ENCODE results near the gene MARK2. TPM values are rescaled to one million over a fixed set of nuclear protein-coding genes. Genes with fewer than 3 reads are reported as not detected.

MARK2 gene
- total RNA-seq, 6 experiments from 2014 or later: 26.4 to 29.9 (median 27.9) TPM

DNA sequence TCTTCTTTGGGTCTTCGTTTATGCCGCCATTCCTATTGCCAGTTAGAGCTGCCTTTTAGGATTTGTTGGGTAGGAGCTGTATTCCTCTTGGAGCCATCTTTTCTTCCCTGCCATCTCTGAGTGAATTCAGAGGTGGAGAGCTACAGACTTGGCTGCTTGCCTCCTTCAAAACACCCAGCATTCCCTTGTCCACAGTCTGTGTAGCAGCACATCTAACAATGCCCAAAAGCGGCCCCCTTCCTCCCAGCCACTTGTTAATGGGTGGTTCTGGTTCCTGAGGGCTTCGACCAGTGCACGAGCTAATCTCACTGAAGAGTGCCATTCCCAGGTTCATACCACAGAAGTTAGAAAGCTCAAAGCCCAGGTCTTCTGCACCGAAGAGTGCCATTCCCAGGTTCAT, 37.7 kb downstream of the MARK2 start:
- Mint-ChIP-seq H3K9me3 (no peaks in the 10 kb centered on the region), H3K4me3 (no peak overlapping the region), H3K27ac (no peak overlapping the region), H3K36me3 (ENCODE audit: low read depth) (no peaks in the 10 kb centered on the region; the same call in 1 of the 2 replicates), H3K27me3 (ENCODE audit: insufficient read depth) (no peaks in the 10 kb centered on the region), H3K4me1 (ENCODE audit: low read depth) (peaks cover 47% of the 10 kb centered on the region)
- TF ChIP-seq, protein P1, sequence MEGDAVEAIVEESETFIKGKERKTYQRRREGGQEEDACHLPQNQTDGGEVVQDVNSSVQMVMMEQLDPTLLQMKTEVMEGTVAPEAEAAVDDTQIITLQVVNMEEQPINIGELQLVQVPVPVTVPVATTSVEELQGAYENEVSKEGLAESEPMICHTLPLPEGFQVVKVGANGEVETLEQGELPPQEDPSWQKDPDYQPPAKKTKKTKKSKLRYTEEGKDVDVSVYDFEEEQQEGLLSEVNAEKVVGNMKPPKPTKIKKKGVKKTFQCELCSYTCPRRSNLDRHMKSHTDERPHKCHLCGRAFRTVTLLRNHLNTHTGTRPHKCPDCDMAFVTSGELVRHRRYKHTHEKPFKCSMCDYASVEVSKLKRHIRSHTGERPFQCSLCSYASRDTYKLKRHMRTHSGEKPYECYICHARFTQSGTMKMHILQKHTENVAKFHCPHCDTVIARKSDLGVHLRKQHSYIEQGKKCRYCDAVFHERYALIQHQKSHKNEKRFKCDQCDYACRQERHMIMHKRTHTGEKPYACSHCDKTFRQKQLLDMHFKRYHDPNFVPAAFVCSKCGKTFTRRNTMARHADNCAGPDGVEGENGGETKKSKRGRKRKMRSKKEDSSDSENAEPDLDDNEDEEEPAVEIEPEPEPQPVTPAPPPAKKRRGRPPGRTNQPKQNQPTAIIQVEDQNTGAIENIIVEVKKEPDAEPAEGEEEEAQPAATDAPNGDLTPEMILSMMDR (IDR thresholded peaks at IDR 0.05): no peak
- no peak for DNase-seq

DNA sequence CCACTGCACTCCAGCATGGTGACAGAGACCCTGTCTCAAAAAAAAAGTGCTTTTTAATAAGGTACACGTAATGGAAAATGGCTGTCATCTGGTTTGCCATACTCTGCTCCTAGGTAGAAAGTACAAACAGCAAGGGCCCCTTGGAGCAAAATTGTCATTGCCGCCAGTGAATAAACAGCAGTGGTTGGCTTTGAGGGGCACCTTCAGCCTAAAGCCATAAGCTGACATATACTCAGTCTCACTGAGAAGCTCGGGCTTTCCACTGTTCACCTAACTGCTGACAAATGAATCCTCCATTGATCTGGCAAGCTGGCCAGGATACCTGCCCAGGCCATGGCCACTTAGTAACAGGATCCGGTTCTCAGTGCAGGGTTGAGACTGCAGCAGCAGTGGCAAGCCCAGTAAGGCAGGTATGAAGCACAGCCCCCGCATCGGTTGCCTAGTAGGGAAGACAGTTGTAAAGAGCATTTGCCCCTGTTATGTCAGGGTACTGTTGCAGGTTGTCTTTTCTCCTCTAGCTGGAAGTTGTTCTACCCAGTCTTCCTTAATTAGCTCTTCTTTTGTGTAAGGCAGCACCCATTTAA, 38.8 kb downstream of the MARK2 start:
- no peak for DNase-seq
- H3K9me3 Mint-ChIP-seq: no peaks in the 10 kb centered on the region
- no peak overlapping the region for H3K4me3 Mint-ChIP-seq
- TF ChIP-seq, protein P1 (IDR thresholded peaks at IDR 0.05): no peak
- H3K27ac Mint-ChIP-seq: peak overlapping the region; percentile 47
- H3K36me3 Mint-ChIP-seq (ENCODE audit: low read depth): no peaks in the 10 kb centered on the region; the same call in 1 of the 2 replicates
- H3K4me1 Mint-ChIP-seq (ENCODE audit: low read depth): peaks cover 36% of the 10 kb centered on the region
- no peaks in the 10 kb centered on the region for H3K27me3 Mint-ChIP-seq (ENCODE audit: insufficient read depth)

DNA sequence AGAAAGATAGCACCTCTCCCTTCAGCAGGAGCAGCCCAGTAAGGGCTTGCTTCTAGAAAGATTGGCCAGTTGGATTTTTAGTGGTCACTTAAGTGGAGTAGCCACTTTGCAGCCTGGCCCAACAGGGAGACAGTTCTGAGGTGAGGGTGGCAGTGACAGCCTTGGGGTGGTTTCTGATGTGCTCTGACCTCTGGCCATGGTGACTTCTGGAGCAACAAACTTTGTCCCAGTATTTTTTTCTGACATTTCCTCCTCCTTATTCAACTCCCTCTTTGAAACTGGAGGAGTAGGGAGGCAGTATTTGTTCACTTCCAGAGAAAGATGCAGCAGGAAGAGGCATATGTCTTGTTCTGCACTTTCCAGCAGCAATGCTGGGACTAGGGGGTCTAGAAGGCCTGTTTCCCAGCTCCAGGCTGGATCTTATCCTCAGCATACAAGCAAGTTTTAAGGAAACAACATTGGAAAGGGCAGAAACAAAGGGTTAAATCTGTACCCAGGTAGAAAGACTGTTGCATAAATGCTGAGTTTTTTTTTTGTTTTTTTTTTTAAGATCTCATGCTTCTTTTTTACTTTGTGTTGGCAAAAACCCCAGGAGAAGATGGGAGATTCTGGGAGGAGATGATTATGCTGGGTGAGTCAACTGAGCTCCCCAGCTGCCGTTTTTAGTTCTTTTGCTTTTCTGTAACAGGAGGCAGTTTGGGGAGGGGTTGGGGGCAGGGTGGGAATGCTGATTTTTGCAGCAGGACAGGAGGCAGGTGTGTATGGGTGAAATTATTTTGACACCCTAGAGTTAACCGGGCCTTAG, 40.9 kb downstream of the MARK2 start:
- peak; percentile 62 for DNase-seq
- Mint-ChIP-seq H3K36me3 (ENCODE audit: low read depth) (no peaks in the 10 kb centered on the region), H3K4me1 (ENCODE audit: low read depth) (peaks cover 30% of the 10 kb centered on the region), H3K9me3 (no peaks in the 10 kb centered on the region), H3K27ac (peak overlapping the region; percentile 71), H3K4me3 (0 out of 2 replicates have a peak overlapping the region, but pooled peaks have one; percentile 0), H3K27me3 (ENCODE audit: insufficient read depth) (no peaks in the 10 kb centered on the region)
- TF ChIP-seq, protein P1 (IDR thresholded peaks at IDR 0.05): no peak

DNA sequence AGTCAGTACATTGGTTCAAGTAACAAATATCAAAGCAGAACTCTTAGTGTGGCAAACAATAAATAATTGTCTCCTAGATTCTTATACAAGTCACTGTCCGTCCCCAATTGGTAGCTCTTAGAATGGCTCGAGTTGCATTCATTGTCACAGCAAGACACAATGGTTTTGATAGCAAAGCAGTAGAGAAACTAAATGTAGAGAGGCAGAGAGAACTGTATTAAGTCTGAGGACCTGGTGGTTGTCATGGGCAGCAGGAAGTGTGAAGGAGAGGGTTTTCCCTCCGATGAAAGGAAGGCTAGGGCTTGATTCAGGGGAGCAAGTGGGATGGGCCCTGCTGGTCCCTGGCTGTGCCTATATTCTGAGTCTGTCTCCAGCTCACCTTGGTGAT, 41.5 kb downstream of the MARK2 start:
- Mint-ChIP-seq H3K27ac (peak overlapping the region; percentile 71), H3K36me3 (ENCODE audit: low read depth) (no peaks in the 10 kb centered on the region), H3K9me3 (no peaks in the 10 kb centered on the region), H3K4me1 (ENCODE audit: low read depth) (peaks cover 30% of the 10 kb centered on the region), H3K27me3 (ENCODE audit: insufficient read depth) (no peaks in the 10 kb centered on the region), H3K4me3 (0 out of 2 replicates have a peak overlapping the region, but pooled peaks have one; percentile 0)
- no peak for DNase-seq
- TF ChIP-seq, protein P1 (IDR thresholded peaks at IDR 0.05): no peak

DNA sequence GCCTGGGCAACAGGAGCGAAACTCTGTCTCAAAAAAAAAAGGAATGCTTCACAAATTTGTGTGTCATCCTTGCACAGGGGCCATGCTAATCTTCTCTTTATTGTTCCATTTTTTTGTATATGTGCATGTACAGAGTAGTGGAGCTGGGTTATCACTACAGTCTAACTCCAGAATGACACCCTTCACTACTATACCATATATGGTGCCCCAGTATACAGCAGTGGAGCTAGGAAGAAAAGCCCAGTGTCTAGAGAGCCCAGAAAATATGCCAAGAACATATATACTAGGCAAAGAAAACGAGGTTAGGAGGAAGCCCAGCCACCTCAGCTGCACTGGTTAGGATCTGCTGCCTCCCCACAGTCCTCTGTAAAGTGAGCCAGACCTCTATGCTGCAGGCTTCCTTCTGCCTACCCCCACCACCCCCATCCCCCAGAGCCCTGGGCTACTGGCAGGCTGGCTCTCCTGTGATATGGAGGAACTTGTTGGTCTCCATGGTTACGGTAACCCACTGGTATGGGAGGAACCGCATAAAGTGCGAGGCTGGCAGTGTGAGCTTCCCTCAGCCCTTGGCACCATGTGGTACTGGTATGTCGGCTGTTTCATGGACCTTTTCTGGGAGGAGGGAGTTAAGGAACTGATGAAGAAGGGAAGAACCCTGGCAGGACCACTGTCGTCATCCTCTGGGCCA, 43.8 kb downstream of the MARK2 start:
- H3K4me3 Mint-ChIP-seq: no peak overlapping the region
- DNase-seq: no peak
- TF ChIP-seq, protein P1 (IDR thresholded peaks at IDR 0.05): no peak
- H3K27ac Mint-ChIP-seq: no peak overlapping the region
- no peaks in the 10 kb centered on the region for H3K36me3 Mint-ChIP-seq (ENCODE audit: low read depth)
- H3K9me3 Mint-ChIP-seq: no peaks in the 10 kb centered on the region
- H3K4me1 Mint-ChIP-seq (ENCODE audit: low read depth): peaks cover 41% of the 10 kb centered on the region
- no peaks in the 10 kb centered on the region for H3K27me3 Mint-ChIP-seq (ENCODE audit: insufficient read depth)
